ENCODE measurements around the gene TMBIM1. TPM values are rescaled to one million over a fixed set of nuclear protein-coding genes. Genes with fewer than 3 reads are reported as not detected.
A peak's percentile ranks its signal among the peaks of the same experiment; 100 is the strongest.

TMBIM1 gene
- total RNA-seq, 1 donor from 2014 or later, result 74.9 TPM

- H3K4me3 Mint-ChIP-seq, result peak overlapping the region; percentile 98
- H3K36me3 Mint-ChIP-seq, result peaks cover 14% of the 10 kb centered on the region
- H3K9me3 Mint-ChIP-seq, result no peaks in the 10 kb centered on the region
- H3K4me1 Mint-ChIP-seq, result peaks cover 27% of the 10 kb centered on the region
- peak overlapping the region; percentile 88 for H3K27ac Mint-ChIP-seq
- TF ChIP-seq, protein P1, sequence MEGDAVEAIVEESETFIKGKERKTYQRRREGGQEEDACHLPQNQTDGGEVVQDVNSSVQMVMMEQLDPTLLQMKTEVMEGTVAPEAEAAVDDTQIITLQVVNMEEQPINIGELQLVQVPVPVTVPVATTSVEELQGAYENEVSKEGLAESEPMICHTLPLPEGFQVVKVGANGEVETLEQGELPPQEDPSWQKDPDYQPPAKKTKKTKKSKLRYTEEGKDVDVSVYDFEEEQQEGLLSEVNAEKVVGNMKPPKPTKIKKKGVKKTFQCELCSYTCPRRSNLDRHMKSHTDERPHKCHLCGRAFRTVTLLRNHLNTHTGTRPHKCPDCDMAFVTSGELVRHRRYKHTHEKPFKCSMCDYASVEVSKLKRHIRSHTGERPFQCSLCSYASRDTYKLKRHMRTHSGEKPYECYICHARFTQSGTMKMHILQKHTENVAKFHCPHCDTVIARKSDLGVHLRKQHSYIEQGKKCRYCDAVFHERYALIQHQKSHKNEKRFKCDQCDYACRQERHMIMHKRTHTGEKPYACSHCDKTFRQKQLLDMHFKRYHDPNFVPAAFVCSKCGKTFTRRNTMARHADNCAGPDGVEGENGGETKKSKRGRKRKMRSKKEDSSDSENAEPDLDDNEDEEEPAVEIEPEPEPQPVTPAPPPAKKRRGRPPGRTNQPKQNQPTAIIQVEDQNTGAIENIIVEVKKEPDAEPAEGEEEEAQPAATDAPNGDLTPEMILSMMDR (IDR thresholded peaks at IDR 0.05; ENCODE audit: unreplicated experiment), result no peak
- DNase-seq (ENCODE audit: low spot score in 2 of 2, unreplicated experiment in 2 of 2), result no peak
- no peaks in the 10 kb centered on the region for H3K27me3 Mint-ChIP-seq (ENCODE audit: low read depth)
Observed at GRCh38 chr2:218270721-218271486, 21.4 kb downstream of the TMBIM1 start.

GRCh38 chr2:218269900-218270720 is 22.2 kb downstream of the TMBIM1 start, which contains the start of the genes AAMP and PNKD:
Gene AAMP (minus strand): TSS chr2:218270137. CDS start chr2:218270086, 51 bp downstream.
Gene PNKD (plus strand): TSS chr2:218270519. CDS start chr2:218270536, 17 bp downstream.
- H3K27ac Mint-ChIP-seq, result peak within 1 kb of the TSS; percentile 88
- peak within 1 kb of the TSS; percentile 98 for H3K4me3 Mint-ChIP-seq
- DNase-seq (ENCODE audit: low spot score in 2 of 2, unreplicated experiment in 2 of 2), result peak; percentile 100
- no peaks in the 10 kb centered on the region for H3K9me3 Mint-ChIP-seq
- H3K36me3 Mint-ChIP-seq, result peaks cover 14% of the 10 kb centered on the region
- H3K27me3 Mint-ChIP-seq (ENCODE audit: low read depth), result no peaks in the 10 kb centered on the region
- peaks cover 27% of the 10 kb centered on the region for H3K4me1 Mint-ChIP-seq
- TF ChIP-seq, protein P1 (IDR thresholded peaks at IDR 0.05; ENCODE audit: unreplicated experiment), result no peak

DNA sequence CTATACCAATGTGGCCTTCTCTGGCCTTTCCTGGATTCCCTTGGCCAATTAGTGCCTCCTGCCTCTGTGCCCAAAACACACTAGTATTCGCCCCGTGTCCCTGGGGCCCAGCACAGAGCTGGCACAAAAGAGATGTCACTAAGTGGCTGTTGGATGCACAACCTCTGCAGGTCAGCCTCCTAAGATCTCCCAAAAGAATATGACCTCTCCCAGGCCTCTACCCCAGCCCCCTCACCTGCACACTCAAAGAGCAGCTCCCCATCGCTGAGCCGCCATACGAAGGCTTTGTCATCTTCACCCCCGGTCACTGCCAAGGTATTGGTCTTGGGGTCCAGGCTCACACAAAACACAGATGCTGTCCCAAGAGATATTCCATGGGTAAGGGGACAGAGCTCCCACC is 25.0 kb downstream of the TMBIM1 start:
- Mint-ChIP-seq H3K36me3 (peaks cover 14% of the 10 kb centered on the region), H3K27me3 (ENCODE audit: low read depth) (no peaks in the 10 kb centered on the region), H3K27ac (peak overlapping the region; percentile 16), H3K9me3 (no peaks in the 10 kb centered on the region), H3K4me1 (peaks cover 22% of the 10 kb centered on the region), H3K4me3 (no peak overlapping the region)
- no peak for DNase-seq (ENCODE audit: low spot score in 2 of 2, unreplicated experiment in 2 of 2)
- TF ChIP-seq, protein P1 (IDR thresholded peaks at IDR 0.05; ENCODE audit: unreplicated experiment), result no peak

GRCh38 chr2:218266316-218266979 is 25.9 kb downstream of the TMBIM1 start:
- peaks cover 14% of the 10 kb centered on the region for H3K36me3 Mint-ChIP-seq
- H3K4me1 Mint-ChIP-seq, result peaks cover 15% of the 10 kb centered on the region
- no peak overlapping the region for H3K4me3 Mint-ChIP-seq
- H3K27ac Mint-ChIP-seq, result no peak overlapping the region
- DNase-seq (ENCODE audit: low spot score in 2 of 2, unreplicated experiment in 2 of 2), result no peak
- no peaks in the 10 kb centered on the region for H3K9me3 Mint-ChIP-seq
- H3K27me3 Mint-ChIP-seq (ENCODE audit: low read depth), result no peaks in the 10 kb centered on the region
- TF ChIP-seq, protein P1 (IDR thresholded peaks at IDR 0.05; ENCODE audit: unreplicated experiment), result no peak

DNA sequence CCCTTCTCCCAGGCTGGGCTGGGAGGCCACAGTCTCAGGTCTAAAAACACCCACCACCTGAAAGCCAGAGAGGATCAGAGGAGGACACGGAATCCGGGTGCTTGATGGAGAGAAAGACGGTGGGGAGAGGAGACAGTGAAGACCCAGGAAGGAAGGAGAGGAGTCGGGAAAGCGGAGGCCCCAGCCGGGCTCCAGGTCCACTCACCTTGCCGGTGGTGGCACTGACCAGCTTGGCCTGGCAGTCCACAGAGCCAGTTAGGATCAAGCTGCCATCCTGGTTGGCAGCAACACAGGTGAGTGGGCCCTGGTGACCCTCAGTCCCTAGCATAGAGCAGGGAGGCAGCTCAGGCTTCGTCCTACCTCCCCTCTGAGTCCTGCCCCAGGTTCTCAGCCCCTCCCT is 26.7 kb downstream of the TMBIM1 start:
- Mint-ChIP-seq H3K36me3 (peaks cover 14% of the 10 kb centered on the region), H3K27me3 (ENCODE audit: low read depth) (no peaks in the 10 kb centered on the region), H3K9me3 (no peaks in the 10 kb centered on the region), H3K27ac (no peak overlapping the region), H3K4me1 (peaks cover 15% of the 10 kb centered on the region), H3K4me3 (no peak overlapping the region)
- TF ChIP-seq, protein P1 (IDR thresholded peaks at IDR 0.05; ENCODE audit: unreplicated experiment), result no peak
- DNase-seq (ENCODE audit: low spot score in 2 of 2, unreplicated experiment in 2 of 2), result no peak

Data from mesothelial cell of epicardium (in vitro differentiated cells).